ENCODE measurements around the gene TMEM245.
"Not testable (repeated sequence)": the region's sequence is repeated elsewhere in the genome, so short reads cannot be mapped to it uniquely, and the experiment has no call there.

The TMEM245 gene

GRCh38 chr9:109132567-109133021, 12.8 kb upstream of the TMEM245 start:
- DNase-seq = no peak

GRCh38 chr9:109129470-109130197, 9.9 kb upstream of the TMEM245 start:
- DNase-seq = no peak

DNA sequence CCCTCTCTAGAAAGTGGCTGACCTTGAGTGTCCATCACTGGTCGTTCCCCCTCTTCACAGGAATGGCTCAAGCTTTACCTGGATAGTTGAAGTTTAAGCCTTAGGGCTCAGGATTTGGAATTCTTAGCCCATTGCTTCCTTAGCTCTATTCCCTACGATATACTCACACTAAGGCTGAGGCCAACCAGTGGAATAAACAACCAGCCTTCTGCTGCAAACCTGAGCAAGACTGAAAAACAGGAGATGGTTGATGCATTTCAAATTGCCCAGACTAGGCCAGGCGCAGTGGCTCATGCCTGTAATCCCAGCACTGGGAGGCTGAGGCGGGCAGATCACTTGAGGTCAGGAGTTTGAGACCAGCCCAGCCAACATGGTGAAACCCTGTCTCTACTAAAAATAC, 6.9 kb upstream of the TMEM245 start:
- DNase-seq = not testable (repeated sequence)

DNA sequence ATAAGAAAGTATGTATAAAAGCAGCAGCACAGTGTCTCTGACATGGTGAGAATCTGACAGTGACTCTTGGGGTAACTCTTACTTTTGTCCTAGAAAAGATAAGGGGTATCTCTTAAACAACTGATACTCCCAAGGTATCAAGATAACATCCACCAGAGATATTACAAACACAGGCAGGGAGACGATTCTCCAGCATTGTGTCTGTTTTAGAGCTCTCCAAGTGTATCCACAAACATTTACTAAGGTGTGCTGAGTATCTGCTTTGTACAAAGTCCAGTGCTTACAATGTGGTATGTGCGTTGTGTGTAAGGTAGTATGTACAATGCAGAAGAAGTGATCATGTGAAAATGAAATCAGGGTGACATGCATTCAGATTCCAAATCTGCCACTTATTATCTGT, 4.4 kb upstream of the TMEM245 start:
- DNase-seq = no peak

DNA sequence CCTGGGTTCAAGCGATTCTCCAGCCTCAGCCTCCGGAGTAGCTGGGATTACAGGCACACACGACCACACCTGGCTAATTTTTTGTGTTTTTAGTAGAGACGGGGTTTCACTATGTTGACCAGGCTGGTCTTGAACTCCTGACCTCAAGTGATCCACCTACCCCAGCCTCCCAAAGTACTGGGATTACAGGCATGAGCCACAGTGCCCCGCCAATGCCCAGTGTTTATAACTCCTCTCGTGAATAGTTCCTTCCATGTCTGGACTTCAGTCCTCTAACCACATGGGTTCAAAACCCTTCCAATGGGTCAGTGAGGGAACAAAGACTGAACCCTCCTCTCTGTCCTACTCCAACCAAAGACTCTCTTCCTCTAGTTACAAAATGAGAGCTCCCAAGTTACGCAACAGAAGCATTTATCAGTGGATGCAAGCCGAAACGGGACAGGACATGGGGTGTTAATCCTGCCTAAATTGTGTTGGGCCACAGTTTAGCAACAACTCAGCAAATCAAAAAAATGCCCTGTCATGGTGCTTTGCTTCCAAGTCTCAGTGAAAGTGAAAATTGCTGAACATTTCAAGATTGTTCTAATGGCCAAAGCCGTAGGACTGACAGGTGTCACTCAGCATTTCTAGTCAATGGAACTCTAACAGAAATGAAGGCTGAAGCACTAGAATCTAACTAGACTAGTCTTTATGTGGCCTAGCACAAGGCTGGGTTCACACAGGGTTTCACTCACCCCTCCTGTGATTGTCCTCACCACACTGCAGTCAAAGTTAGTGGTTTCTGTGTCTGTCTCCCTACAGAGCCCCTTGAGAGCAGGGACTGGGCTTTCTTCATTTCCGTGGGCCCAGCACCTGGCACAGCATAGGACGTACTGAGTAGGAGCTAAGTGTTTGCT, 3.2 kb upstream of the TMEM245 start:
- no peak for DNase-seq

GRCh38 chr9:109121232-109121796, 1.6 kb upstream of the TMEM245 start:
- DNase-seq = no peak

DNA sequence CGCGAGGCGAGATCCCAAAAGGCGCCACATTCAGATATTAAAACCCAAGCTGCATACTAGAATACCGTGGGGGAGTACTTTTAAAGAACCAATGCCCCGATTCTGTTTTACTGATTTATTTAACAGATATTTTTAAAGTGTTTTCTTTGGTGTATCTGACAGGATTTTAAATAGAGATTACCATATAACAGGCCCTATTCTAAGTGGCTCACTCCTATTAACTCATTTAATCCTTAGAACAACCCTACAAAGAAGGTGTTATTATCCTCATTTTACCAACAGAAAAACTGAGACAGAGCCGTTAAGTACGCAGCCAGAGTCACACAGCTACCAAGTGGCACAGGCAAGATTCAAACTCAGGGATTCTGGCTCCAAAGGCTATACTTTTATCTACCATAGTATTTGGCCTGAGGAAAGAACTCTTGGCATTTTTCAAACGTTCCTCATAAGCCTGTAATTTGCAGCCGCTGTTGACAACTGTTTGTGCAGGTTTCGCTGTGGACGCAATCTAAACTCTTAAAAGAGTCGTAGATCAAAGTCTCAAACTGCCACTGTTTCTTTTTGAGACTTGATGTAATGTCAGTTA, 550 bp upstream of the TMEM245 start:
- DNase-seq = no peak

DNA sequence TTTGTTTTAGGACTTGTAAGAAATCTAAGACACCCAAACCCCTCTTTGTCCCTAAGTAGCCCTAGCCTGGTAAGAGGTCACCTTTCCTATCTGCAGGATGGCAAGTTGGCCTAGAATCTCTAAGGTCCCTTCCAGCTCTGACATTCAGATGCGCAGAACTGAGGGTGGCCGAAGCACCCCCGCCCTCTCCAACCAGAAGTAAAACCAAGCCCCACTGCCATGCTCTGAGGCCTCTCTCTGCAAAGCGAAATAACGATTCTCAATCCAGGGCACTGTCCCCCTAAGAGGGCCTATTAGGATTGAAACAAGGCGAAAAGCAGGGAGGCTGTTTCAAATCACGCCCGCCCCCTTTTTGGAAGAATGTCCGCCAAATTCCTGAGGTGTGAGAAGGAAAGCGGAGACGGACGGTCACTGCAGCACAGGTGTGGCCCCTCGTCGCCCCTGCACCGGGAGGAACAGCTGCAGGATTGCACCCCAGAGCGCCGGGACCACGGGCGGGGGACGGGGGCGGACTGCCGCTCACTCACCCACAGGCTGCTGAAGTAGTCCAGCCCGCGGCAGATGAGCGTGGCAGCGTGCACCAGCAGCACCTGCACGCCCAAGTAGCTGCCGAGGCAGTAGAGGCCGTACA, 824 bp downstream of the TMEM245 start:
- DNase-seq = no peak

- DNase-seq = peak; percentile 9
Measured at GRCh38 chr9:109117856-109118807, 1.6 kb downstream of the TMEM245 start.

- no peak for DNase-seq
Measured at GRCh38 chr9:109115931-109116526, 3.7 kb downstream of the TMEM245 start.

DNA sequence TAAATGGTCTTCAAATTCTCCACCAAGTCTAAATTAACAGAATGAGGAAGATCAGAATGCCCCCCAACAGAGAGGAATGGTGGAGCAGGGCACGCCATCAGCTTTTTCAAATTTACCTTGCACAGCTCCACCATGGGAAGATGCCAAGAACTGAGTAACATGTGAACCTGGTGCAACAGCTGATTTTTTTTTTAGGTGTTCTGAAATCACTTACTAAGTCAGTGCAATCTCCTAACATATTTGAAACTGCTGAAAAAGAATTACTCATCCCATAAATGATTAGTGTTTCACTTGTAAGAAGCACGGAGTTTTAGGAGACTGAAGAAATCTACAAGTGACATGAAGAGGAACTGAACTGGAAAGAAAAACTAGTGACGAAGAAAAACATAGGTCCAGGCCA, 5.1 kb downstream of the TMEM245 start:
- DNase-seq = no peak

GRCh38 chr9:109113892-109114609, 5.7 kb downstream of the TMEM245 start:
- no peak for DNase-seq

GRCh38 chr9:109113254-109113653, 6.5 kb downstream of the TMEM245 start:
- no peak for DNase-seq

DNA sequence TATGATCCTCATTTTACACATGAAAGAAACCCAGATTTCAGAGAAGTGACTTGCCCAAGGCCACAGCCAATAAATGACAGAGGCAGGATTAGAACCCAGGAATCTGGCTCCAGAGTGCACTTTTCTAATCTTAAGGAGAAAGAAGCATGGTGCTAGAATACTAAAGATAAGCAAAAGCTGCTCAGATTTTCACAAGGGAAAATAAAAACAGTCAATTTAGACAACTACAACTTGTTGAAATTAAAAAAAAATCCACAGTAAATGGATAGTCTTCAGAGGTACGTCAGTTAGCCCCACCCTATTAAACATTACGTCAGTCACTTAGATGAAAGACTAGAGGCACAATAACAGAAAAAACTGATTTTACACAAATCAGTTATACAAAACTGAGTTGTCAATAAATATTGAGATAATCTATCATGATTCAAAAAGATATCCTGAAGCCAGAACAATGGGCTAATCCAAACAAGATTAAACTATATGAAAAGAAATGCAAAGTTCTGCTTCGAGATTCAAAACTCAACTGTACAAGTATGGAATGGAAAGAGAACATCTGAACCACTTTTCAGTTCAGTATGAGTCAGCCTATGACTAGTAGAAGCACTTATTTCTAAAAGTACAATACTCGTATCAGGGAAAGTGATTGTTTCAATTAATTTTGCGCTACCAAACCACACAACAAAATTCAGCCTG, 9.3 kb downstream of the TMEM245 start:
- DNase-seq = no peak

DNA sequence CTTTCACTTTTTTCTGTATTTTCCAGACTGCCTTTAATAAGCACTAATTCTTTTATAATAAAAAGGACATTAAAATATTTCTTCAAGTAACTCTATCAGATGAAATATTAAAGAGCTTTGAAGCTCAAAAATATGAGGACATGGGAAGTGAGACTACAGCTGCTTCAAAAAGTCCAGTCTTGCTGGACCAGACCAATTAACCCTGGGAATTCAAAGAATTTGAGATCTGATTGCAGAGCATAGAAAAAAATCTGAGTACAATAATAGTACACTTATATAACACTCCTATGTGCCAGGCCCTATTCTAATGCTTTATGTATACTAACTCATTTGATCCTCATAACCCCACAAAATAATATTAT, 9.8 kb downstream of the TMEM245 start:
- no peak for DNase-seq

GRCh38 chr9:109108318-109108717, 11.4 kb downstream of the TMEM245 start:
- DNase-seq = no peak

DNA sequence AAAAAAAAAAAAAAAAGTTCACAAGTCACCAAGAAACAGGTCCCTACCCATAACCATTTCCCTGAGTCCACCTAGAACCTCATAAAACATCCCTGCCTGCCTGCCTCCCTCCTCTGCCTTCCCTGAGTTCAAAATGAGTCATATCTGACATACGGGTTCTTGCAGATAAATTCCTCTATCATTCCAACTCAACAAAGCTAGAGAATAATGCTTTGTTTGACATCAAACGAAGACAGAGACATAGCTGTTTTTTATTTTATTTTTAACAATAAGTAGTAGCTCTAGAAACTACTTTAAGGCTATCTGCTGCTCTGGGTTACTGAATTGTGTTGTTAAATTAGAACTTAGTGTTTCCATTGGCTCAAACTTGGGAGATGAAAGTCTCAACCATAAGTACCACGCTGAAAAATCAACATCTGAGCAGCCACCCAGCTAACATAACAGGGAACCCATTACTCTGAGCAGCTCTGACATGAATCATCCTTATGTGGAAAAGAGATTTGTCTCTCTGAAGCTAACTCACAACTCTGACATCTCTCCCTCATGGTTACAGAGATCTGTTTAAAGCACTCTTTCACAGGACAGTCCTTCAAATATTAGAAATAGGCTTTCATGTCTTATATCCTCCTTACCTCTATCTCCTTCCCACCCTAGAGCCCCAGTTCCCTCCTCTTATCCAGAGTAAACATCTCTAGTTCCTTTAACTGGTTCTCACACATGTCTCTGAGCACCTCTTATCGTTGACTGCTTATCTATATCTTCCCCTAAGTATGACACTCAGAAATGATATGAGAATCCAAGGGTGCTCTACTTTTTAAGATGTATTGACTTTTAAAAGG, 12.1 kb downstream of the TMEM245 start:
- DNase-seq = no peak

DNA sequence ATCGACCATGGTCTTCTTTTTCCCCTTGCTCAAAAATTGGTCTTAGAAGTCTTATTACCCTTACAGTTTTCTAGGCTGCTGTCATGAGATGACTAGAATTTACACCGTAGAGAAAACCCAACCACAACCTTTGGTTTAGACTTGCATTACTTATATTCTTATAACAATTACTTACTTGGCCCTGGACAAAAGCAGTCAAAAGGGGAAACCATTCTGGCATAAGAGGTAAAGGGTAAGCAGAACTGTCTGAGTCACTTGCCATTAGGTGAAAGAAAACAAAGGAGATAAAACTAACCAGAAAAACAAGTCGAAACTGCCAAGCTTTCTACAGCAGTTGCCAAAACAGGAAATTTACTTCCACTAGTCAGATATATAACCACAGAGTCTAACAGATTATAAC, 17.9 kb downstream of the TMEM245 start:
- DNase-seq = no peak

DNA sequence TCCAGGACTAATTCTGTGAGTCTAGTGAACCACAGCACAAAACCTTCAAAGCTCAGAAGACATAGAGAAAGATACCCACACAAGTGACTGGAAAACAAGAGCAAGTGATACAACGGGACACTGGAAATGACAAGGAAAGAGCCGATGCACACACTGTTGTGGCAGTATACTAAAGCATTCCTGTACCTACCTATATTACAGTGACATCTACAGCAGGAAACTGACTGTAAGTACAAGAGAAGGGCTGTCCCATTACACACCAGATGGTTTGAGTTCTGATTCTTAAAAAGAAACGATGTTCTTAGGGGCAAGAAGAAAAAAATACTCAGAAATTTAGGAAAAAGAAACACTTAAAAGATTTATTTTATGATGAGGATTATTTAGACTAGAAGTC, 18.5 kb downstream of the TMEM245 start:
- DNase-seq = no peak
